Naive thymus-derived CD4-positive, alpha-beta T cell (primary cell): ENCODE measurements around the gene DNPEP. TPM values are rescaled to one million over a fixed set of nuclear protein-coding genes. Genes with fewer than 3 reads are reported as not detected.

Source experiments
- ATAC-seq: fragments of 150-1000 bp; cut with Tn5 transposase; 2 replicates; pipeline ENCODE4 v1.10.0; 2021; ENCODE audit warnings: mild to moderate bottlenecking, moderate library complexity
- CTCF ChIA-PET: fragments of 350-600 bp; sonication (Branson Sonifier 250); formaldehyde crosslinking; loops from one replicate; lab custom pipeline; 2021; ENCODE audit warnings: antibody characterized with exemption; lab: Charles Lee
- POLR2A ChIA-PET: fragments of 350-600 bp; sonication (Branson Sonifier 250); formaldehyde crosslinking; loops from one replicate; lab custom pipeline; 2021; ENCODE audit warnings: antibody characterized with exemption, inconsistent platforms; lab: Charles Lee
- DNase-seq, 9 donors: peaks; one replicate each; pipeline versions ENCODE4 v3.0.0 to v3.0.0-alpha.2; 2020 to 2022; ENCODE audit warnings: mixed read lengths in 1 of 9
- H3K27ac ChIP-seq: one replicate; pipeline ENCODE4 v1.7.0; 2013; ENCODE audit warnings: mild to moderate bottlenecking, low read depth, low read length, moderate library complexity
- H3K27me3 ChIP-seq, 2 donors: one replicate each; pipeline ENCODE4 v1.7.0; 2013; ENCODE audit warnings: low read length in 2 of 2, mild to moderate bottlenecking in 2 of 2, moderate library complexity in 2 of 2; ENCODE audit not compliant: control insufficient read depth in 2 of 2, insufficient read depth in 2 of 2
- H3K36me3 ChIP-seq, 3 experiments: 1 replicate in 2 of 3; 2 replicates in 1 of 3; pipeline ENCODE4 v1.7.0; 2013; ENCODE audit warnings: low read length in 3 of 3, mild to moderate bottlenecking in 3 of 3, moderate library complexity in 1 of 3; ENCODE audit not compliant: insufficient read depth in 3 of 3, control insufficient read depth in 2 of 3
- H3K4me1 ChIP-seq, 2 donors: one replicate each; pipeline ENCODE4 v1.7.0; 2013; ENCODE audit warnings: low read length in 2 of 2, mild to moderate bottlenecking in 2 of 2, moderate library complexity in 1 of 2; ENCODE audit not compliant: control insufficient read depth in 2 of 2, insufficient read depth in 2 of 2
- H3K4me3 ChIP-seq: 2 replicates; pipeline ENCODE4 v1.7.0; 2013; ENCODE audit warnings: mild to moderate bottlenecking, low read length
- H3K9me3 ChIP-seq, 3 experiments: 1 replicate in 2 of 3; 2 replicates in 1 of 3; pipeline ENCODE4 v1.7.0; 2013; ENCODE audit warnings: low read length in 3 of 3; ENCODE audit not compliant: control insufficient read depth in 2 of 3
- H3K27ac Mint-ChIP-seq, 9 donors: one replicate each; pipeline ENCODE4 v1.8.0; 2020 to 2022; ENCODE audit warnings: mixed read lengths in 9 of 9, mild to moderate bottlenecking in 8 of 9, moderate library complexity in 5 of 9, inconsistent platforms in 2 of 9
- H3K27me3 Mint-ChIP-seq, 5 donors: one replicate each; pipeline ENCODE4 v1.8.0; 2021 to 2022; ENCODE audit warnings: mixed read lengths in 5 of 5, mild to moderate bottlenecking in 1 of 5
- H3K36me3 Mint-ChIP-seq, 5 donors: one replicate each; pipeline ENCODE4 v1.8.0; 2020 to 2022; ENCODE audit warnings: mixed read lengths in 5 of 5, mild to moderate bottlenecking in 3 of 5, inconsistent platforms in 1 of 5
- H3K4me1 Mint-ChIP-seq, 7 donors: one replicate each; pipeline ENCODE4 v1.8.0; 2020 to 2022; ENCODE audit warnings: mixed read lengths in 7 of 7, mild to moderate bottlenecking in 3 of 7, inconsistent platforms in 1 of 7
- H3K4me3 Mint-ChIP-seq, 10 donors: one replicate each; pipeline ENCODE4 v1.8.0; 2020 to 2022; ENCODE audit warnings: mild to moderate bottlenecking in 10 of 10, mixed read lengths in 10 of 10, moderate library complexity in 6 of 10, inconsistent platforms in 2 of 10
- H3K9me3 Mint-ChIP-seq, 11 donors: one replicate each; pipeline ENCODE4 v1.8.0; 2020 to 2022; ENCODE audit warnings: mixed read lengths in 11 of 11, mild to moderate bottlenecking in 4 of 11, inconsistent platforms in 1 of 11, moderate library complexity in 1 of 11
- intact Hi-C, 2 donors: fragments of 100-400 bp; cut with micrococcal nuclease; formaldehyde crosslinking; loops; one replicate each; pipeline ENCODE4 v1.15.1; 2023
- polyA plus RNA-seq, 2 donors: library from polyadenylated mRNA; unstranded; fragments of 300-500 nt; fragmentation: Illumina TruSeq; gene quantifications; one replicate each; pipeline ENCODE4 v1.2.3, GENCODE V29; 2021
- total RNA-seq, 6 experiments: library from RNA in 5 of 6; stranded (reverse) in 5 of 6; gene quantifications; 1 replicate in 5 of 6; 2 replicates in 1 of 6; pipeline ENCODE4 v1.2.3 and lab custom pipeline; 2021 to 2026

DNPEP gene
- total and polyA plus RNA-seq, 7 experiments from 2014 or later: 57.5 to 115 (median 73.9) TPM

DNA sequence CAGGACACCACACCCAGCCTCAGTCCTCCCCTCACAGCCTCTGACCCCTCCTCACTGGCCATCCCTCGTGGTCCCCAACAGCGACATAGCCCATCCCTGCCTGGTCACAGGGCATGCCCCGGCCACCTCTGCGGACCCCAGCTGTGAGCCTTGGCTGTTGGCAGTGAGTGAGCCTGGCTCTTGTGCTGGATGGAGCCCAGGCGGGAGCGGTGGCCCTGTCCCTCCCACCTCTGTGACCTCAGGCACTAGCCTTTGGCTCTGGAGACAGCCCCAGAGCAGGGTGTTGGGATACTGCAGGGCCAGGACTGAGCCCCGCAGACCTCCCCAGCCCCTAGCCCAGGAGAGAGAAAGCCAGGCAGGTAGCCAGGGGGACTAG is 38.3 kb upstream of the DNPEP start:
- Histone ChIP-seq H3K36me3 (no peaks in the 10 kb centered on the region), H3K9me3 (no peaks in the 10 kb centered on the region), H3K4me3 (no peak overlapping the region), H3K27me3 (peaks cover 0 to 4% of the 10 kb centered on the region in 2 donors), H3K4me1 (no peaks in the 10 kb centered on the region), H3K27ac (no peak overlapping the region)
- Mint-ChIP-seq H3K27ac (no peak overlapping the region), H3K9me3 (no peaks in the 10 kb centered on the region), H3K4me1 (peaks cover 0 to under 1% (median 0%) of the 10 kb centered on the region in 7 donors), H3K36me3 (no peaks in the 10 kb centered on the region), H3K27me3 (peaks cover 0 to 28% (median 3%) of the 10 kb centered on the region in 5 donors), H3K4me3 (no peak overlapping the region)
- intact Hi-C loops: no loop called here
- CTCF ChIA-PET: no interaction called here
- ATAC-seq (no peak), DNase-seq (no peak)
- POLR2A ChIA-PET: no interaction called here

DNA sequence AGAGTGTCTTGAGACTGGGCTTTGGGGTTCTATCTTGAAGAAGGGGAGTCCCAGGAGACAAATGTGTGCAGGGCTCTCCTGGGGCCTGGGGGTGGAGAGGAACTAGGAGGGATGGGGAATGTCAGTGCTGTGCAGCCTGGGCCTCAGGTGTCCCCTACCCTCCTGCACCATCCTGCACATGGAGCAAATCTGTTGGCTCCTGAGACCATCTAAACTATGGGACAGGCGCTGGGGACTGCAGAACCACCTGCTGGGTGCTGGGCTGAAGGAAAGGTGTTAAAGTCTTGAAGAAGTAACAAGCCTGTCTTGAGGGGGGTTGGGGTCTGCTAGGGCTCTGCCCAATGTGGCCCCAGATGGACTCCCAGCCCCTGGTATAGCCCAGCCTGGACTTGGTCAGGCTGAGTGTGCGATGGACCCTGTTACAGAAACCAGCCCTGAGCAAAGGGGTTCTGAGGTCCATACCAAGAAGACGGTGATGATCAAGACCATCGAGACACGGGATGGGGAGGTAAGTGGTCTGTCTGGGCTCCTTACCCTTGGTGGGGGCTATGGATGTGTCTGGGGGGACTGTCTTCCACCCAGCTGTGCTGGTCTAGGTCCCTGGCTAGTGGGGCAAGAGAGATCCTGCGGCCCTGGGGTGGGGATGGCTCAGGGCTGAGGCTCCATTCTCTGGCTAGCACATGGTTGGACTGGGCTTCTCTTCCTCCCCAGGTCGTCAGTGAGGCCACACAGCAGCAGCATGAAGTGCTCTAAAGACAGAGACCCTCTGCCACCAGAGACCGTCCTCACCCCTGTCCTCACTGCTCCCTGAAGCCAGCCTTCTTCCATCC is 37.7 kb upstream of the DNPEP start:
- H3K27me3 Mint-ChIP-seq: peaks cover 3 to 33% (median 7%) of the 10 kb centered on the region in 5 donors
- ATAC-seq: no peak

DNA sequence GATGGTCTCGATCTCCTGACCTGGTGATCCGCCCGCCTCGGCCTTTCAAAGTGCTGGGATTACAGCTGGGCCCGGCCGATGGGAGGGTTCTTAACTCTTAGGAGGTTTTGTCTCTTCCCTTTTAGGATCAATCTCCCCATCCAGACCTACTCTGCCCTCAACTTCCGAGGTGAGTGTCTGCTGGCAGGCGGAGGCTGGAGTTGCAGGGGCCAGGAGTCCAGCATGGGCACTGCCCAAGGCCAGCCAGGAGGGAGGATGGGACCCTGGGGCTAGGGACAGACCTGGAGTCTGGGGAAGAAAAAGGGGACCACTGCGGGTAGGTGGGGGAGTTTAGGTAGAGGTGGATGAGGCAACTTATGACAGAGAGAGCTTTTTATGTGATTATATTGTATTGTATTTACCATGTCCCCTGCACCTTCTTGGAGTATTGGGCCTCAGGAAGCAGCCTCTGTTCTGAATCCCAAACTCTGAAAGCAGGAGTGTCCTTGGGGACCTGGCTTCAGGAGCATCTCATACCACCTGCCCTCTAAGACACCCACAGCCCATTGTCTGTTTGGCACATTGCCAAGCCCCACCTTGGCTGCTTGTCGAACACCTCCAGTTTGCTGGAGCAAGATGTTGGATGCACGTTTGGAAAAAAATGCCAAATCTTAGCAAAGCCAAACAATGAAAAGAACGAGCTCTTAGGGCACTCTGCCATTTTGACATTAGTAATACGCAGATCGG is 36.1 kb upstream of the DNPEP start:
- ChIA-PET POLR2A (no interaction called here), CTCF (no interaction called here)
- Histone ChIP-seq H3K27me3 (peaks cover 0 to 4% of the 10 kb centered on the region in 2 donors), H3K36me3 (no peaks in the 10 kb centered on the region), H3K27ac (no peak overlapping the region), H3K4me1 (no peaks in the 10 kb centered on the region), H3K9me3 (no peaks in the 10 kb centered on the region), H3K4me3 (no peak overlapping the region)
- ATAC-seq (no peak), DNase-seq (no peak)
- Mint-ChIP-seq H3K27me3 (peaks cover 9 to 47% (median 21%) of the 10 kb centered on the region in 5 donors), H3K36me3 (no peaks in the 10 kb centered on the region), H3K4me3 (no peak overlapping the region), H3K4me1 (peaks cover 0 to 5% (median 0%) of the 10 kb centered on the region in 7 donors), H3K27ac (no peak overlapping the region), H3K9me3 (no peaks in the 10 kb centered on the region)
- intact Hi-C loops: no loop called here

More for the DNA sequence above, 37.7 kb upstream of the DNPEP start:
- POLR2A ChIA-PET: no interaction called here
- H3K4me1 Mint-ChIP-seq: no peaks in the 10 kb centered on the region
- intact Hi-C loops: no loop called here
- no peak overlapping the region for H3K27ac Mint-ChIP-seq
- no peaks in the 10 kb centered on the region for H3K36me3 ChIP-seq
- no peak for DNase-seq
- no peaks in the 10 kb centered on the region for H3K9me3 ChIP-seq
- H3K4me1 ChIP-seq: no peaks in the 10 kb centered on the region
- H3K4me3 Mint-ChIP-seq: no peak overlapping the region
- no peak overlapping the region for H3K27ac ChIP-seq
- peaks cover 0 to 4% of the 10 kb centered on the region in 2 donors for H3K27me3 ChIP-seq
- no peak overlapping the region for H3K4me3 ChIP-seq
- CTCF ChIA-PET: no interaction called here
- H3K9me3 Mint-ChIP-seq: no peaks in the 10 kb centered on the region
- H3K36me3 Mint-ChIP-seq: no peaks in the 10 kb centered on the region

DNA sequence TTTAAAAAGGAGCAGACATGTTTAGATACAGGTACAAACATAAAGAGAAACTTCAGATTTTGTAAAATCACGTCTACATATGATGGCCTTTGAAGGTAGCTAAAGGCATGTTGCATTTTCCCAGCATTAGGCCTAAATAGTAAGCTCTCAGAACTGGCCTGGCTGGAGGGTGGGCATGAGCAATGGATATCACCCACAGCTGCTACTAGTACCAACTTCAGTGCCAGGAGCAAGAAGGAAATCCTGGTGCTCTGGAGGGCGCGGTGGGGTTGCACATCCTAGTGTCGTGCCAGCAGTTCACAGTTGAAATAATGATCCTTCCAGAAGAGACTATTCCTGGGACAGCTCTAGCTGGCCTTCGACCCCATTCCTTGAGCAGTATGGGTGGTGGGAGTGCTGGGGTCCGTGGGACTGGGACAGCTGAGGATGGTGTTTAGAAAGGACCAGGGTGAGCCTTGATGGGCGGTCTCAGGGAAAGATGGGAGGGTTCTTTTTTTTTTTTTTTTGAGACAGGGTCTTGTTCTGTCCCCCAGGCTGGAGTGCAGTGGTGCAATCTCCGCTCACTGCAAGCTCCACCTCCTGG is 35.3 kb upstream of the DNPEP start:
- DNase-seq: no peak
- Histone ChIP-seq H3K27ac (no peak overlapping the region), H3K27me3 (peaks cover 0 to 4% of the 10 kb centered on the region in 2 donors), H3K4me1 (no peaks in the 10 kb centered on the region), H3K36me3 (no peaks in the 10 kb centered on the region), H3K4me3 (no peak overlapping the region), H3K9me3 (no peaks in the 10 kb centered on the region)
- H3K4me3 Mint-ChIP-seq: no peak overlapping the region
- no peaks in the 10 kb centered on the region for H3K36me3 Mint-ChIP-seq
- peaks cover 9 to 47% (median 24%) of the 10 kb centered on the region in 5 donors for H3K27me3 Mint-ChIP-seq
- peaks cover 0 to 5% (median 0%) of the 10 kb centered on the region in 7 donors for H3K4me1 Mint-ChIP-seq
- POLR2A ChIA-PET: no interaction called here
- intact Hi-C loops: no loop called here
- H3K9me3 Mint-ChIP-seq: no peaks in the 10 kb centered on the region
- no peak for ATAC-seq
- no peak overlapping the region for H3K27ac Mint-ChIP-seq
- CTCF ChIA-PET: interaction anchor here (0.7 kb wide), 1 partner anchor 119 kb away, joined by 3 read pairs; no protein-coding TSS in a partner anchor

DNA sequence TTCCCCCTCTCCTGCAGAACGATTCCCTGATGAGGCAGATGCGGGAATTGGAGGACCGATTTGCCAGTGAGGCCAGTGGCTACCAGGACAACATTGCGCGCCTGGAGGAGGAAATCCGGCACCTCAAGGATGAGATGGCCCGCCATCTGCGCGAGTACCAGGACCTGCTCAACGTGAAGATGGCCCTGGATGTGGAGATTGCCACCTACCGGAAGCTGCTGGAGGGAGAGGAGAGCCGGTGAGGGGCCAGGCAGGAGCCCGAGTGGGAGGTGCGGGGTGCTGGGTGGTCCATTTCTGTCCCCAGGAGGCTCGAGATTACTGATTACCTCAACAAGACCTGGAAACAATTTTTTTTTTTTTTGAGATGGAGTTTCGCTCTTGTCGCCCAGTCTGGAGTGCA is 33.6 kb upstream of the DNPEP start:
- DNase-seq: no peak
- POLR2A ChIA-PET: no interaction called here
- H3K4me3 ChIP-seq: no peak overlapping the region
- H3K36me3 ChIP-seq: no peaks in the 10 kb centered on the region
- no peaks in the 10 kb centered on the region for H3K9me3 ChIP-seq
- H3K36me3 Mint-ChIP-seq: no peaks in the 10 kb centered on the region
- ATAC-seq: no peak
- H3K27me3 Mint-ChIP-seq: peaks cover 9 to 43% (median 27%) of the 10 kb centered on the region in 5 donors
- H3K27ac Mint-ChIP-seq: no peak overlapping the region
- H3K9me3 Mint-ChIP-seq: peaks cover 0 to 2% (median 0%) of the 10 kb centered on the region in 11 donors
- no peaks in the 10 kb centered on the region for H3K4me1 ChIP-seq
- H3K27ac ChIP-seq: no peak overlapping the region
- CTCF ChIA-PET: no interaction called here
- intact Hi-C loops: no loop called here
- no peak overlapping the region for H3K4me3 Mint-ChIP-seq
- peaks cover 0 to 4% of the 10 kb centered on the region in 2 donors for H3K27me3 ChIP-seq
- peaks cover 0 to 5% (median 0%) of the 10 kb centered on the region in 7 donors for H3K4me1 Mint-ChIP-seq

GRCh38 chr2:219420687-219421086 is 33.0 kb upstream of the DNPEP start:
- no peak for DNase-seq
- H3K9me3 ChIP-seq: no peaks in the 10 kb centered on the region
- H3K4me3 ChIP-seq: no peak overlapping the region
- ChIA-PET CTCF (no interaction called here), POLR2A (no interaction called here)
- no peak for ATAC-seq
- H3K27me3 Mint-ChIP-seq: peaks cover 9 to 36% (median 27%) of the 10 kb centered on the region in 5 donors
- intact Hi-C loops: no loop called here
- no peak overlapping the region for H3K27ac Mint-ChIP-seq
- no peaks in the 10 kb centered on the region for H3K4me1 ChIP-seq
- peaks cover 0 to 4% of the 10 kb centered on the region in 2 donors for H3K27me3 ChIP-seq
- no peak overlapping the region for H3K27ac ChIP-seq
- no peak overlapping the region for H3K4me3 Mint-ChIP-seq
- no peaks in the 10 kb centered on the region for H3K36me3 ChIP-seq
- peaks cover 0 to 2% (median 0%) of the 10 kb centered on the region in 11 donors for H3K9me3 Mint-ChIP-seq
- H3K36me3 Mint-ChIP-seq: no peaks in the 10 kb centered on the region
- H3K4me1 Mint-ChIP-seq: peaks cover 0 to 5% (median 0%) of the 10 kb centered on the region in 7 donors
